Tibial nerve (tissue), 3 donors: ENCODE data around the gene ERN2.

Experiments
- POLR2A ChIP-seq, 2 donors: fragments of 450-650 bp; IDR thresholded peaks; one replicate each; pipeline ENCODE4 v1.6.1; 2017; ENCODE audit warnings: antibody characterized with exemption in 2 of 2, mild to moderate bottlenecking in 2 of 2, moderate library complexity in 2 of 2
- TF ChIP-seq, protein P1 (sequence below), 5 experiments: fragments of 200-600 bp in 3 of 5; fragments of 450-650 bp in 2 of 5; sonication (generic) in 3 of 5; IDR thresholded peaks; one replicate each; pipeline ENCODE4 v1.5.1; 2016 to 2019; ENCODE audit warnings: antibody characterized with exemption in 5 of 5, mild to moderate bottlenecking in 3 of 5, moderate library complexity in 2 of 5

DNA sequence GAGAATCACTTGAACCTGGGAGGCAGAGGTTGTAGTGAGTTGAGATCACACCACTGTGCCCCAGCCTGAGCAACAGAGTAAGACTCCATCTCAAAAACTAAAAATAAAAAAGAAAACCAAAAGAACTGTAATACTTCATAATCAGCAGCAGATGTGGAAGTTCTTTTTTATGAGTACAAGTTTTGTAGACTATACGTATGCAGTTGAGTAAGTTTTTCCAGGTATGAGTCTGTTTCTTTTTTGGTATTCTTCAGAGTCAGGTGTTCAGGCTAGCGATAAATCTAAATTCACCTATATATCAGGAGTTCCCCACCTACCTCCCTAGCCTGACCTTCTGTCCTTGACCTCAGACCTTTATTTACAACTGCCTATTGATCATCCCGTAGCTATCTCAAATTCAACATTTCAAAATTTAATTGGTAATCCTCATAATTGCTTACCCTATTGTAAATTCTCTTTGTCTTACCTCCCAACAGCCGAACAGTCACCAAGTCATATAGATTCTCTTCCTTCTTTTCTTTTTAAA is 61.0 kb downstream of the ERN2 start:
- TF ChIP-seq, protein P1, sequence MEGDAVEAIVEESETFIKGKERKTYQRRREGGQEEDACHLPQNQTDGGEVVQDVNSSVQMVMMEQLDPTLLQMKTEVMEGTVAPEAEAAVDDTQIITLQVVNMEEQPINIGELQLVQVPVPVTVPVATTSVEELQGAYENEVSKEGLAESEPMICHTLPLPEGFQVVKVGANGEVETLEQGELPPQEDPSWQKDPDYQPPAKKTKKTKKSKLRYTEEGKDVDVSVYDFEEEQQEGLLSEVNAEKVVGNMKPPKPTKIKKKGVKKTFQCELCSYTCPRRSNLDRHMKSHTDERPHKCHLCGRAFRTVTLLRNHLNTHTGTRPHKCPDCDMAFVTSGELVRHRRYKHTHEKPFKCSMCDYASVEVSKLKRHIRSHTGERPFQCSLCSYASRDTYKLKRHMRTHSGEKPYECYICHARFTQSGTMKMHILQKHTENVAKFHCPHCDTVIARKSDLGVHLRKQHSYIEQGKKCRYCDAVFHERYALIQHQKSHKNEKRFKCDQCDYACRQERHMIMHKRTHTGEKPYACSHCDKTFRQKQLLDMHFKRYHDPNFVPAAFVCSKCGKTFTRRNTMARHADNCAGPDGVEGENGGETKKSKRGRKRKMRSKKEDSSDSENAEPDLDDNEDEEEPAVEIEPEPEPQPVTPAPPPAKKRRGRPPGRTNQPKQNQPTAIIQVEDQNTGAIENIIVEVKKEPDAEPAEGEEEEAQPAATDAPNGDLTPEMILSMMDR (IDR thresholded peaks at IDR 0.05) = no peak
- no peak for TF ChIP-seq POLR2A (IDR thresholded peaks at IDR 0.05)
